ENCODE data around the gene ACER2.

Gene ACER2

GRCh38 chr9:19490269-19490668, 81.5 kb downstream of the ACER2 start:
- no peak for DNase-seq

- DNase-seq, result no peak
Measured at GRCh38 chr9:19490828-19491227, 82.0 kb downstream of the ACER2 start.

DNA sequence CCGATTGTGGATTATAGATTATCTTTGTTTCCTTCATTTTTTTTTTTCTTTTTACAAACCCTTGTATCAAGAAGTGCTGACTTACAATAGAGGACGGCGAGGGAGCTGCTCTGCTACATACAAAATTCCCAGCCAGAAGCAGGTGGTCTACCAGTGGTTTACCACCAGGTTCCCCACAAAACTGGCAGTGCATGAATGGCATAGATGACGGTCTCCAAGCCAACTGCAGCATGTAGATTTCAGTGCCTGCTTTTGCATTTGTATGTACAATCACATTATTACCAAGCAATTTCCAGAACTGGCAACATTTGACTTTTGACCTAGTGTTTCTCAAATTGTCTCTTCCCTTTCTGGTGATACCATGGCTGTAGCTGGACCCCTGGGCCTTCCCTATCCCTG, 84.0 kb downstream of the ACER2 start:
- no peak for DNase-seq

DNA sequence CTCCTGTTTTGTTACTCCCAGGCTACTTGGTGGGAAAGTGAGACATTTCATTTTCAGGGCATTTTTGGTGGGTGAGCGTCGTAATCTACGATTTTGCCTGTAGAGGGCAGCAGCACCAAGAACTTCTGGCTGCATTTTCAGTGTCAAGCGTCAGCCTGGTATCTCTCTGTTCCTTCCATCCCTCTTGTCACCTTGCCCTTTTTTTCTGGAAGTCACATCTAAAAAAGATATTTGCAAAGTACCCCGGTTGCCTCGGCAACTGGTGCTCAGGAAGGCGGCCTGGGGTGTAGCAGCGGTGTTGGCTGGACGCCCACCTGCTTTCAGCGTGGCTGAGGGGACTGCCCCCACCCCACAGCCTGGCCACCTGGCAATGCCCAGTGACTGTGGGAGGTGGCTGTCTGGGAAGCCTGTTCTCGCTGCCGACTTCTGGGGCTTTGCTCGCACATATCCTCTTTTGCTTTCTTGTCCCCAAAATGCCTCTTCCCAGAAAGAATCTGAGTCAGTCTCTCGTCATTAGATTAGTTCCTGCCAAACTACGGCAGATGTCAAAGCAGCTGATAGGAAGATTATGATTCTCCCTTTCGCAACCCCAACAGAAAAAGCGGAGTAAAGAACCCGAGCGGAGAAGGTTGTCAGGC, 84.5 kb downstream of the ACER2 start:
- DNase-seq, result peak in 1 of 2 donors; percentile 9

- no peak for DNase-seq
Measured at GRCh38 chr9:19493876-19494275, 85.1 kb downstream of the ACER2 start.

GRCh38 chr9:19495186-19496028, 86.6 kb downstream of the ACER2 start:
- DNase-seq, result no peak

GRCh38 chr9:19496321-19497050, 87.7 kb downstream of the ACER2 start:
- DNase-seq, result no peak

DNA sequence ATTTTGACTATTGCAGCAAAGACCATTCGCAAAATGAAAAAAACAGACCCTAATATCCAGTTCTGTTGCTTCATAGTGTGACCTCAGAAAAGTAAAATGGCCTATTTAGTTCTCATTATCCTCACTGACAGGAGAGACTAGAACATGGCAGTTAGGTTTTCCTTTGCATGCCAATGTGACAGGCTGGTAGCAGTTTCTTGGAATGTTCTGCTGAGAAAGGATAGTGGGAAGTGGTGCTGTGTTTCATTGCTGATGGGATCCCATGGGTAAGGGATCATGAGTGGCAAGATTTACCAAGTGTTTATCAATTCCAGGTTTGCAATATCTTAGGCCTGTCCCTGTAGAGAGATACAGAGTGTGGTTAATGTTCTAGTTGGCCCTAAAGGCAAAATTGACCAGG, 88.5 kb downstream of the ACER2 start:
- DNase-seq, result no peak

- DNase-seq, result no peak
Measured at GRCh38 chr9:19498015-19498414, 89.2 kb downstream of the ACER2 start.

All from bone marrow (tissue), 2 donors.